ENCODE measurements around the gene ALX4.

GRCh38 chr11:44356351-44356750, 46.4 kb upstream of the ALX4 start:
- TF ChIP-seq POLR2AphosphoS5 (IDR thresholded peaks at IDR 0.05) = no peak
- TF ChIP-seq CTCF (IDR thresholded peaks at IDR 0.05) = no peak
- no peak for TF ChIP-seq POLR2A (IDR thresholded peaks at IDR 0.05)

All from gastroesophageal sphincter (tissue), 3 donors.